Endothelial cell of umbilical vein (primary cell): ENCODE data around the gene SPATS2L. TPM values are rescaled to one million over a fixed set of nuclear protein-coding genes. Genes with fewer than 3 reads are reported as not detected.

Experiments
- BruUV-seq: library from RNA; stranded (reverse); fragments of 400-500 nt; replicated peaks from 2 replicates; lab custom pipeline; 2021; lab: Mats Ljungman, UMichigan
- CTCF ChIA-PET: fragments of 300-600, 350-600 bp; sonication (Branson Sonifier 250); formaldehyde crosslinking; loops from one replicate; lab custom pipeline; 2021; ENCODE audit warnings: antibody characterized with exemption, inconsistent platforms; lab: Charles Lee
- POLR2A ChIA-PET: fragments of 300-600, 350-600 bp; sonication (Branson Sonifier 250); formaldehyde crosslinking; loops from one replicate; lab custom pipeline; 2021; ENCODE audit warnings: antibody characterized with exemption, inconsistent platforms; lab: Charles Lee
- DNase-seq: peaks from one replicate; pipeline ENCODE4 v3.0.0-alpha.2; 2011; ENCODE audit warnings: low read depth, low spot score
- FAIRE-seq: peaks from 2 replicates; lab custom pipeline; 2011; peaks lifted over from hg19 to GRCh38; lab: Jason Lieb, UNC
- H2AFZ ChIP-seq: 2 replicates; pipeline ENCODE4 v1.6.0; 2012; ENCODE audit warnings: low read depth, low read length, control low read depth, inconsistent platforms
- H3K27ac ChIP-seq: 2 replicates; pipeline ENCODE4 v1.5.1; 2011; ENCODE audit warnings: low read depth, mild to moderate bottlenecking, control low read depth, low read length, moderate library complexity; ENCODE audit not compliant: insufficient read depth
- H3K27me3 ChIP-seq, 2 experiments: 2 replicates each; pipeline versions ENCODE4 v1.6.0 to v1.6.1; 2011; ENCODE audit warnings: low read length in 2 of 2, mixed read lengths in 1 of 2; ENCODE audit not compliant: control insufficient read depth in 2 of 2, insufficient read depth in 2 of 2
- H3K36me3 ChIP-seq, 2 experiments: 2 replicates in 1 of 2; 3 replicates in 1 of 2; pipeline ENCODE4 v1.5.1; 2011; ENCODE audit warnings: low read length in 2 of 2, mild to moderate bottlenecking in 1 of 2, moderate library complexity in 1 of 2; ENCODE audit not compliant: control insufficient read depth in 2 of 2, insufficient read depth in 2 of 2; ENCODE audit errors: extremely low read depth in 1 of 2
- H3K4me1 ChIP-seq: 3 replicates; pipeline ENCODE4 v1.5.1; 2011; ENCODE audit warnings: mild to moderate bottlenecking, low read length; ENCODE audit not compliant: control insufficient read depth, insufficient read depth; ENCODE audit errors: extremely low read depth
- H3K4me2 ChIP-seq: 2 replicates; pipeline ENCODE4 v1.6.1; 2011; ENCODE audit warnings: low read length, control low read depth, mixed read lengths; ENCODE audit not compliant: insufficient read depth
- H3K4me3 ChIP-seq, 3 experiments: fragments of 200-600 bp in 1 of 3; sonication (generic), shearing (Covaris generic) in 1 of 3; replicated peaks in 1 of 3; 2 replicates each; pipeline ENCODE4 v1.5.1; 2011 to 2016; ENCODE audit warnings: control low read depth in 3 of 3, low read length in 3 of 3, mild to moderate bottlenecking in 2 of 3, inconsistent platforms in 1 of 3, low read depth in 1 of 3, moderate library complexity in 1 of 3; ENCODE audit not compliant: insufficient read depth in 1 of 3
- H3K79me2 ChIP-seq: 2 replicates; pipeline ENCODE4 v1.6.0; 2012; ENCODE audit warnings: low read length, inconsistent platforms; ENCODE audit not compliant: control insufficient read depth, insufficient read depth
- H3K9ac ChIP-seq: replicated peaks from 2 replicates; pipeline ENCODE3; 2011; ENCODE audit warnings: low read length, control low read depth; ENCODE audit not compliant: insufficient read depth; ENCODE audit errors: extremely low read depth
- H3K9me1 ChIP-seq: replicated peaks from 3 replicates; pipeline ENCODE4 v1.6.0; 2011; ENCODE audit warnings: mild to moderate bottlenecking, low read length; ENCODE audit not compliant: control insufficient read depth, insufficient read depth; ENCODE audit errors: extremely low read depth
- H3K9me3 ChIP-seq: replicated peaks from 2 replicates; pipeline ENCODE4 v1.5.1; 2012; ENCODE audit warnings: low read length, inconsistent platforms; ENCODE audit not compliant: control insufficient read depth, insufficient read depth
- H4K20me1 ChIP-seq: replicated peaks from 2 replicates; pipeline ENCODE3; 2011; ENCODE audit warnings: mild to moderate bottlenecking, low read length; ENCODE audit not compliant: control insufficient read depth, insufficient read depth; ENCODE audit errors: extremely low read depth
- CTCF ChIP-seq, 2 donors: IDR thresholded peaks; 1 replicate in 1 of 2; 2 replicates in 1 of 2; pipeline ENCODE4 v1.5.1; 2011; ENCODE audit warnings: low read length in 2 of 2, mild to moderate bottlenecking in 2 of 2, moderate library complexity in 2 of 2, control low read depth in 1 of 2, inconsistent platforms in 1 of 2, low read depth in 1 of 2; ENCODE audit not compliant: insufficient read depth in 1 of 2; ENCODE audit errors: extremely low read depth in 1 of 2
- GATA2 ChIP-seq: IDR thresholded peaks from 2 replicates; pipeline ENCODE4 v1.7.0; 2011; ENCODE audit warnings: low read depth, mild to moderate bottlenecking, moderate library complexity, mixed read lengths, low read length; ENCODE audit not compliant: insufficient read length, insufficient read depth
- MYC ChIP-seq: IDR thresholded peaks from one replicate; pipeline ENCODE4 v1.6.1; 2011; ENCODE audit warnings: mild to moderate bottlenecking, low read depth, low read length
- POLR2A ChIP-seq: IDR thresholded peaks from 2 replicates; pipeline ENCODE4 v1.6.1; 2012; ENCODE audit warnings: low read depth, mild to moderate bottlenecking, control low read depth, low read length
- POLR2AphosphoS5 ChIP-seq: IDR thresholded peaks from 2 replicates; pipeline ENCODE4 v1.6.1; 2012; ENCODE audit warnings: low read depth, mild to moderate bottlenecking, control low read depth, low read length, moderate library complexity; ENCODE audit not compliant: insufficient read depth
- dilution Hi-C: fragments of 300-500 bp; cut with MboI; formaldehyde crosslinking; loops from one replicate; pipeline ENCODE4 v1.15.0; 2019; ENCODE audit warnings: low sequenced_read_pairs; ENCODE audit not compliant: extremely low pct_ligation_motif_present
- intact Hi-C: fragments of 100-400 bp; cut with micrococcal nuclease; formaldehyde crosslinking; loops from one replicate; pipeline ENCODE4 v1.10.0; 2022
- polyA plus RNA-seq, 4 experiments: library from polyadenylated mRNA; depleted of rRNA in 3 of 4; stranded (reverse) in 3 of 4; unstranded in 1 of 4; fragments of >200 nt; gene quantifications; 2 replicates each; pipeline versions ENCODE4 v1.2.1 to v1.2.3, GENCODE V29; 2011 to 2012; ENCODE audit warnings: missing spikeins in 1 of 4
- total RNA-seq: library from RNA; stranded (reverse); gene quantifications from 2 replicates; pipeline ENCODE4 v1.2.3, GENCODE V29; 2021
- TF ChIP-seq, protein P1 (sequence below): IDR thresholded peaks from 2 replicates; pipeline ENCODE4 v1.6.1; 2011; ENCODE audit not compliant: insufficient read depth, insufficient read length

Gene SPATS2L
- total and polyA plus RNA-seq, 2 donors (not counting 3 experiments of a cell fraction or from before 2014, with no cell fraction given) = 29.1 to 72.9 TPM

DNA sequence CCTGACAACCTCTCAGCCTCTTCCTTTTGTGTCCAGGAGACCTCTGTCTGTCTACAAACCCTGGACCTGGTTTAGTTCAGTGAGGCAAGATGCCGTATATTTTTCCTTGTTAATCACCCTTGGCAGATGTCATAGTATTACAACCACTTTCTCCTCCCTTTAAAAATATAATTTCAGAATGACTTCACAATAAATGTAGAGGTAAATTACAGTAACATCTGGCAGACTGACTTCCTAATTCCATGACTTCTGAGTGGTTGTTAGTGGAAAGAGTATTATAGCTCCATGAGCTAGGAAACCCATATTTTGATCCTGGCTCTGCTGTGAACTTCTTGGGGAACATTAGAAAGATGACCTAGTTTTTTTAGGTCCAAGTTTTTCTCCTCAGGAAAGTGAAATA lies 39.5 kb downstream of the SPATS2L start:
- dilution Hi-C loops = no loop called here
- Histone ChIP-seq H4K20me1 (no peaks in the 10 kb centered on the region), H3K27me3 (no peaks in the 10 kb centered on the region), H3K4me1 (peaks cover under 1% of the 10 kb centered on the region), H3K4me2 (no peak overlapping the region), H3K36me3 (no peaks in the 10 kb centered on the region), H2AFZ (no peak overlapping the region), H3K9ac (no peak overlapping the region), H3K4me3 (no peak overlapping the region), H3K9me3 (no peaks in the 10 kb centered on the region), H3K9me1 (peaks cover 3% of the 10 kb centered on the region), H3K27ac (no peak overlapping the region), H3K79me2 (peaks cover 21% of the 10 kb centered on the region)
- intact Hi-C loops = no loop called here
- no peak for DNase-seq
- no peak for FAIRE-seq
- ChIA-PET CTCF (interaction anchor here (1.2 to 1.4 kb wide), 2 partner anchors 9 to 13 kb away, joined by 3 to 5 read pairs; no protein-coding TSS in a partner anchor), POLR2A (no interaction called here)
- no TSS peak for BruUV-seq
- TF ChIP-seq POLR2AphosphoS5 (no peak), MYC (no peak), POLR2A (no peak), GATA2 (no peak), CTCF (IDR thresholded peaks at IDR 0.05; ENCODE audit: extremely low read depth in 1 of 2, insufficient read depth in 1 of 2, low read depth in 1 of 2, low read length in 2 of 2) (no peak)
- TF ChIP-seq, protein P1, sequence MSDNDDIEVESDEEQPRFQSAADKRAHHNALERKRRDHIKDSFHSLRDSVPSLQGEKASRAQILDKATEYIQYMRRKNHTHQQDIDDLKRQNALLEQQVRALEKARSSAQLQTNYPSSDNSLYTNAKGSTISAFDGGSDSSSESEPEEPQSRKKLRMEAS = no peak
